Body of pancreas (tissue), 4 donors: ENCODE data around the gene RGL2. TPM values are rescaled to one million over a fixed set of nuclear protein-coding genes. Genes with fewer than 3 reads are reported as not detected.

Experiments
- ATAC-seq: fragments of 150-250 bp; one replicate; pipeline ENCODE4 v1.9.1; 2016
- DNase-seq, 4 donors: peaks; one replicate each; pipeline ENCODE4 v3.0.0-alpha.2; 2019
- H3K27ac ChIP-seq, 4 donors: fragments of 200-600 bp; sonication (generic); 1 replicate in 3 of 4; 2 replicates in 1 of 4; pipeline versions ENCODE4 v1.5.1 to v1.6.1; 2016 to 2019; ENCODE audit warnings: mild to moderate bottlenecking in 1 of 4, mixed read lengths in 1 of 4, moderate library complexity in 1 of 4
- H3K27me3 ChIP-seq, 2 donors: fragments of 200-600 bp; sonication (generic); one replicate each; pipeline ENCODE4 v1.6.0; 2016; ENCODE audit warnings: mild to moderate bottlenecking in 1 of 2
- H3K36me3 ChIP-seq, 2 donors: fragments of 200-600 bp; sonication (generic); replicated peaks in 1 of 2; 2 replicates each; pipeline ENCODE4 v1.5.1; 2016; ENCODE audit warnings: low read depth in 2 of 2; ENCODE audit not compliant: insufficient read depth in 1 of 2
- H3K4me1 ChIP-seq: fragments of 200-600 bp; sonication (generic); one replicate; pipeline ENCODE4 v1.6.0; 2016
- H3K4me3 ChIP-seq, 2 donors: fragments of 200-600 bp; sonication (generic); 1 replicate in 1 of 2; 2 replicates in 1 of 2; pipeline ENCODE4 v1.5.1; 2016 to 2019
- H3K9me3 ChIP-seq, 3 donors: fragments of 200-600 bp; sonication (generic); 1 replicate in 2 of 3; 2 replicates in 1 of 3; pipeline ENCODE4 v1.5.1; 2016
- POLR2A ChIP-seq, 3 donors: fragments of 450-650 bp; IDR thresholded peaks; one replicate each; pipeline ENCODE4 v1.6.1; 2016; ENCODE audit warnings: antibody characterized with exemption in 3 of 3, mild to moderate bottlenecking in 2 of 3
- WGBS, 2 donors: methylation state at CpG; one replicate each; pipeline ENCODE4 v1.1.5; 2017; 5-methylcytosine and 5-hydroxymethylcytosine counted together
- intact Hi-C: fragments of 100-400 bp; cut with DNase I; formaldehyde crosslinking; loops from one replicate; pipeline ENCODE4 v1.15.1; 2023
- total RNA-seq, 2 donors: library from RNA; depleted of rRNA; stranded (reverse); fragments of >200 nt; gene quantifications; one replicate each; pipeline ENCODE4 v1.1.0, GENCODE V29; 2016
- TF ChIP-seq, protein P1 (sequence below), 7 experiments: fragments of 450-650 bp in 4 of 7; fragments of 200-600 bp in 3 of 7; sonication (generic) in 3 of 7; IDR thresholded peaks; one replicate each; pipeline ENCODE4 v1.5.1; 2016 to 2019; ENCODE audit warnings: antibody characterized with exemption in 7 of 7

Gene RGL2
- total RNA-seq, 2 donors from 2014 or later: 31.3 to 31.9 TPM

DNA sequence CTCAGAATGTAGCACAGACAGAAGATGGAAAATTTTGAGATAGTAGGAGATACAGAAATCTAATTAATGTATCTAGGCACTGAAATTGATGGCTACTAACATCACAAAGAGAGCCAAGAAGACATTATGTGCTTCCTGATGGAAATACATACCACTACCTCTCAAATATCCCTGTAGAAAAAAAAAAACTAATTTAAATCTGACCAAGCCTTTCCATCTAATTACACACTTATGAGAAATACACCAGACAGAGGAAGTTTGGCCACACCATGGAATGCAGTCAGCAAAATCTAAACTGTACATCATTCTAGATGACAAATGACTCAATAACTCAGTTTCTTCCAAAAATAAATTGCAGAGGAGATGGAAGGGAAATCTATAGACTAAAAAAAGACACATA, 46.0 kb downstream of the RGL2 start:
- Histone ChIP-seq H3K9me3 (no peaks in the 10 kb centered on the region), H3K27ac (no peak overlapping the region), H3K27me3 (no peaks in the 10 kb centered on the region), H3K36me3 (peaks cover 0 to 4% of the 10 kb centered on the region in 2 donors), H3K4me3 (no peak overlapping the region), H3K4me1 (peaks cover 22% of the 10 kb centered on the region)
- intact Hi-C loops: no loop called here
- no peak for ATAC-seq
- TF ChIP-seq POLR2A (IDR thresholded peaks at IDR 0.05): no peak
- TF ChIP-seq, protein P1, sequence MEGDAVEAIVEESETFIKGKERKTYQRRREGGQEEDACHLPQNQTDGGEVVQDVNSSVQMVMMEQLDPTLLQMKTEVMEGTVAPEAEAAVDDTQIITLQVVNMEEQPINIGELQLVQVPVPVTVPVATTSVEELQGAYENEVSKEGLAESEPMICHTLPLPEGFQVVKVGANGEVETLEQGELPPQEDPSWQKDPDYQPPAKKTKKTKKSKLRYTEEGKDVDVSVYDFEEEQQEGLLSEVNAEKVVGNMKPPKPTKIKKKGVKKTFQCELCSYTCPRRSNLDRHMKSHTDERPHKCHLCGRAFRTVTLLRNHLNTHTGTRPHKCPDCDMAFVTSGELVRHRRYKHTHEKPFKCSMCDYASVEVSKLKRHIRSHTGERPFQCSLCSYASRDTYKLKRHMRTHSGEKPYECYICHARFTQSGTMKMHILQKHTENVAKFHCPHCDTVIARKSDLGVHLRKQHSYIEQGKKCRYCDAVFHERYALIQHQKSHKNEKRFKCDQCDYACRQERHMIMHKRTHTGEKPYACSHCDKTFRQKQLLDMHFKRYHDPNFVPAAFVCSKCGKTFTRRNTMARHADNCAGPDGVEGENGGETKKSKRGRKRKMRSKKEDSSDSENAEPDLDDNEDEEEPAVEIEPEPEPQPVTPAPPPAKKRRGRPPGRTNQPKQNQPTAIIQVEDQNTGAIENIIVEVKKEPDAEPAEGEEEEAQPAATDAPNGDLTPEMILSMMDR (IDR thresholded peaks at IDR 0.05): no peak
- no peak for DNase-seq

DNA sequence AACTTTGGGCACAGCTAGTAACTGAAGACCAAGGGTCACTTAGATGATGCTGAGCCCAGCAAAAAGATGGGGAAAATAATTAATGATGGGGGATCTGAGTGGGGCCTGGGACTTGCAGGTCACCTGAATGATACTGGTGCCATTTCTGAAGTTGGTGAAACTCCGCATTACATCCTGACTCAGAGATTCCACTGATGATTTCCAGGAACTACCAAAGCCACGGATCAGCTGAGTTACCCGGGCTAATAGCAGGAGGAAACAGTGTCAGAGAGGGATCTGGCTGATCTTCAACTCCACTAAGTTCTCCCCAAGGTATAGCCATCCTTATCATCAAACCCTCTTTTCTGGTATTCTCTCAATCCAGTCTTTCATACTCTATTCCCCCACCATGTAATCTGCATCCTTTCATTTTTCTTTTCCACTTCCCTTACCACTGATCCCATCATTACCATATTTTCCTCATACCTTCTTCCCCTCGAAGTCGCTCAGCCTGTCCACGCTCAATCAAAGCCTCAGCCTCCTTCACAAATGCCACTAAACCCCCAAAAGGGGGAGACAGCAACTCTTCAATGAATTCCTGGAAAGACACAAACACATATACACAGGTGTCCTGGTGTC, 47.2 kb downstream of the RGL2 start:
- Histone ChIP-seq H3K27me3 (no peaks in the 10 kb centered on the region), H3K4me1 (peaks cover 22% of the 10 kb centered on the region), H3K9me3 (no peaks in the 10 kb centered on the region), H3K27ac (no peak overlapping the region), H3K36me3 (peaks cover 0 to 4% of the 10 kb centered on the region in 2 donors), H3K4me3 (no peak overlapping the region)
- DNase-seq (no peak), ATAC-seq (no peak)
- WGBS, 2 donors: 78 to 80% methylated on average over 6 of the region's 6 CpGs
- intact Hi-C loops: no loop called here
- TF ChIP-seq POLR2A (IDR thresholded peaks at IDR 0.05): no peak

DNA sequence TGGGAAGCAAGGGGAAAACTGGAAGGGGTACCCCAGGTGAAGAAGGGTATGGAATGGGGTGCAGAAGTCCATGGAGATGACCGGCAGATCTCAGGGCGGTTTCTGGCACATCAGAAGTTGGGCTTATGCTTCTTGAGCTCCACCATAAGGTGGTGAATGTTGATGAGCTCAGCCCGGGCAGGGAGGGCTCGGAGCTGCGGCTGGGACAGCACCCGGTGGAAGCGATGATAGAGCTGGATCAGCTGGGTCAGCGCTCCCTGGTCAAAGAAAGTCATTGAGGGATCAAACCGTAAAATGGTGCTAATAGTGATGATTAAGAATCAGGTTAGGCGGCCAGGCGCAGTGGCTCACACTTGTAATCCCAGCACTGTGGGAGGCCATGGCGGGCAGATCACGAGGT, 48.0 kb downstream of the RGL2 start:
- no peak for TF ChIP-seq POLR2A (IDR thresholded peaks at IDR 0.05)
- TF ChIP-seq, protein P1 (IDR thresholded peaks at IDR 0.05): no peak
- Histone ChIP-seq H3K27ac (no peak overlapping the region), H3K9me3 (no peaks in the 10 kb centered on the region), H3K27me3 (no peaks in the 10 kb centered on the region), H3K4me3 (no peak overlapping the region), H3K4me1 (peaks cover 22% of the 10 kb centered on the region), H3K36me3 (peaks cover 0 to 4% of the 10 kb centered on the region in 2 donors)
- intact Hi-C loops: no loop called here
- no peak for ATAC-seq
- 92 to 95% methylated on average over 13 of the region's 13 CpGs for WGBS, 2 donors
- DNase-seq: no peak

DNA sequence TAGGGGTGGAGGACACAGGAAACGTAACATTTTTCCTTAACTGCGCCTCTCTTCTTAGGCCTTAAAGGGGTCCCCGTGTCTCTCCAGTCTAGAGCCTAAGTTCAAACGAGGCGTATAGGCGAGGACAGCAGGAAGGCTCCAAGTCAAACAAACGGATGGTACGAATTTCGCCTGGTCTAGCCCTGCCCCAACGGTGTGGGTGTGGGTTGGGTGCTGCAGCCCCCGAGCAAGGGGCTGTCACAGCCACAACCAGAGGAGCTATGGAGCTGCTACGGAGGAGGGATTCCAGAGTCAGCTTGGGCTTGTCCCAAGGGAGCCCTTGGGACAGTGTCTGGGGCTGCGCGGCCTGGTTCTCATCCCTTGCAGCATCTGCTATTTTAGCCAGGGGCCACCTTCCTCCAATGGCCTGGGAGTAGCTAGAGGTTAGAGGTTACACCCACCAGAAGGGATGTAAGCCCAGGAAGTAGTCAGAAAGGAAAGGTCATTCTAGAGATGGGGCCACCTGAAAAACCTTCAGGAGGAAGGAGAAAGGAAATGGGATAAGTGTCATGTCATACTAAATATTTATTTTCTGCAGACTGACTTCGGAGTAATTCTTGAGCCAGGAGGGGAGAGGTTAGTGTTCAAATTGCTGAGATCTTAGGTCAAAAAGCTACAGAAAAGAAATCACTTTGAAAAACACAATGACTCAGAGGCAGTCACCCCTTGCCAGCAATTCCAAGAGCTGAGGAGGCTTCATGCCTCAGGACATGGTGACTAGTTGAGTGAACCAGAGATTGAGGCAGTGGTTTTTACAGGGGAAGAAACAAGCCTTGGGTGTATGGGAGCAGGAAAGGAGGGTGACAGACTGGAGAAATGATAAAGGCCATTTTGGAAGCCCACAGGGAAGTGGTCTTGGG, 48.8 kb downstream of the RGL2 start:
- H3K4me3 ChIP-seq: peak overlapping the region; percentile 18 to 26
- peaks cover 0 to 2% of the 10 kb centered on the region in 2 donors for H3K36me3 ChIP-seq
- peak in 2 of 4 donors; percentile 11 to 25 for DNase-seq
- H3K27me3 ChIP-seq: no peaks in the 10 kb centered on the region
- 11 to 13% methylated on average over 15 of the region's 15 CpGs for WGBS, 2 donors
- H3K9me3 ChIP-seq: no peaks in the 10 kb centered on the region
- peaks cover 22% of the 10 kb centered on the region for H3K4me1 ChIP-seq
- TF ChIP-seq, protein P1 (IDR thresholded peaks at IDR 0.05): no peak
- no peak for TF ChIP-seq POLR2A (IDR thresholded peaks at IDR 0.05)
- intact Hi-C loops: loop anchor here (5.0 to 10.0 kb wide), 2 partner anchors 88 to 135 kb away; no protein-coding TSS in a partner anchor
- H3K27ac ChIP-seq: peak overlapping the region; percentile 84 to 95 (median 94)
- no peak for ATAC-seq
